ENCODE results near the gene PROSER2. TPM values are rescaled to one million over a fixed set of nuclear protein-coding genes. Genes with fewer than 3 reads are reported as not detected.

PROSER2 gene
- total and polyA plus RNA-seq, 2 donors (not counting 3 experiments of a cell fraction or from before 2014, with no cell fraction given) = 5.9 to 22.6 TPM

- Histone ChIP-seq H2AFZ (ENCODE audit: low read depth, low read length) (no peak overlapping the region), H3K27me3 (ENCODE audit: control insufficient read depth in 2 of 2, insufficient read depth in 2 of 2, low read length in 2 of 2) (no peaks in the 10 kb centered on the region), H3K4me1 (ENCODE audit: control insufficient read depth, extremely low read depth, insufficient read depth, low read length) (peaks cover 10% of the 10 kb centered on the region), H3K27ac (ENCODE audit: insufficient read depth, low read depth, low read length) (no peak overlapping the region), H3K9me1 (replicated peaks; ENCODE audit: control insufficient read depth, extremely low read depth, insufficient read depth, low read length) (no peaks in the 10 kb centered on the region), H3K36me3 (ENCODE audit: control insufficient read depth in 2 of 2, extremely low read depth in 1 of 2, insufficient read depth in 2 of 2, low read length in 2 of 2) (no peaks in the 10 kb centered on the region), H3K9ac (replicated peaks; ENCODE audit: extremely low read depth, insufficient read depth, low read length) (no peak overlapping the region), H3K4me3 (replicated peaks in 1 of 3; ENCODE audit: insufficient read depth in 1 of 3, low read depth in 1 of 3, low read length in 3 of 3) (no peak overlapping the region), H4K20me1 (replicated peaks; ENCODE audit: control insufficient read depth, extremely low read depth, insufficient read depth, low read length) (no peaks in the 10 kb centered on the region), H3K4me2 (ENCODE audit: insufficient read depth, low read length) (no peak overlapping the region), H3K79me2 (ENCODE audit: control insufficient read depth, insufficient read depth, low read length) (no peaks in the 10 kb centered on the region), H3K9me3 (replicated peaks; ENCODE audit: control insufficient read depth, insufficient read depth, low read length) (no peaks in the 10 kb centered on the region)
- intact Hi-C loops (cut with micrococcal nuclease) (no loop called here), dilution Hi-C loops (cut with MboI; ENCODE audit: extremely low pct_ligation_motif_present, low sequenced_read_pairs) (no loop called here)
- DNase-seq (ENCODE audit: low read depth, low spot score) (no peak), FAIRE-seq (no peak)
- no TSS peak for BruUV-seq (replicated peaks)
- ChIA-PET POLR2A (interaction anchor here (0.5 kb wide), 1 partner anchor 84 kb away, joined by 3 read pairs; no protein-coding TSS in a partner anchor), CTCF (no interaction called here)
- TF ChIP-seq GATA2 (IDR thresholded peaks at IDR 0.05; ENCODE audit: insufficient read depth, insufficient read length, low read depth, low read length) = no peak
- TF ChIP-seq POLR2A (IDR thresholded peaks at IDR 0.05; ENCODE audit: low read depth, low read length) = no peak
- TF ChIP-seq, protein P1, sequence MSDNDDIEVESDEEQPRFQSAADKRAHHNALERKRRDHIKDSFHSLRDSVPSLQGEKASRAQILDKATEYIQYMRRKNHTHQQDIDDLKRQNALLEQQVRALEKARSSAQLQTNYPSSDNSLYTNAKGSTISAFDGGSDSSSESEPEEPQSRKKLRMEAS (IDR thresholded peaks at IDR 0.05; ENCODE audit: insufficient read depth, insufficient read length) = no peak
- TF ChIP-seq, protein P2, sequence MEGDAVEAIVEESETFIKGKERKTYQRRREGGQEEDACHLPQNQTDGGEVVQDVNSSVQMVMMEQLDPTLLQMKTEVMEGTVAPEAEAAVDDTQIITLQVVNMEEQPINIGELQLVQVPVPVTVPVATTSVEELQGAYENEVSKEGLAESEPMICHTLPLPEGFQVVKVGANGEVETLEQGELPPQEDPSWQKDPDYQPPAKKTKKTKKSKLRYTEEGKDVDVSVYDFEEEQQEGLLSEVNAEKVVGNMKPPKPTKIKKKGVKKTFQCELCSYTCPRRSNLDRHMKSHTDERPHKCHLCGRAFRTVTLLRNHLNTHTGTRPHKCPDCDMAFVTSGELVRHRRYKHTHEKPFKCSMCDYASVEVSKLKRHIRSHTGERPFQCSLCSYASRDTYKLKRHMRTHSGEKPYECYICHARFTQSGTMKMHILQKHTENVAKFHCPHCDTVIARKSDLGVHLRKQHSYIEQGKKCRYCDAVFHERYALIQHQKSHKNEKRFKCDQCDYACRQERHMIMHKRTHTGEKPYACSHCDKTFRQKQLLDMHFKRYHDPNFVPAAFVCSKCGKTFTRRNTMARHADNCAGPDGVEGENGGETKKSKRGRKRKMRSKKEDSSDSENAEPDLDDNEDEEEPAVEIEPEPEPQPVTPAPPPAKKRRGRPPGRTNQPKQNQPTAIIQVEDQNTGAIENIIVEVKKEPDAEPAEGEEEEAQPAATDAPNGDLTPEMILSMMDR (IDR thresholded peaks at IDR 0.05; ENCODE audit: extremely low read depth in 1 of 2, insufficient read depth in 1 of 2, low read depth in 1 of 2, low read length in 2 of 2) = no peak
- TF ChIP-seq FOS (IDR thresholded peaks at IDR 0.05; ENCODE audit: borderline replicate concordance, insufficient read depth, low read length) = no peak
- no peak for TF ChIP-seq EZH2 (IDR thresholded peaks at IDR 0.05; ENCODE audit: borderline replicate concordance, low read depth, low read length, severe bottlenecking)
- no peak for TF ChIP-seq MYC (IDR thresholded peaks at IDR 0.05; ENCODE audit: low read depth, low read length)
- TF ChIP-seq POLR2AphosphoS5 (IDR thresholded peaks at IDR 0.05; ENCODE audit: insufficient read depth, low read depth, low read length) = no peak
- no peak for TF ChIP-seq JUN (IDR thresholded peaks at IDR 0.05; ENCODE audit: borderline replicate concordance, insufficient read depth, insufficient read length, low read depth)
Observed at GRCh38 chr10:11879387-11880094, 56.4 kb downstream of the PROSER2 start.
